ENCODE measurements around the gene P2RX1.

Gene P2RX1

DNA sequence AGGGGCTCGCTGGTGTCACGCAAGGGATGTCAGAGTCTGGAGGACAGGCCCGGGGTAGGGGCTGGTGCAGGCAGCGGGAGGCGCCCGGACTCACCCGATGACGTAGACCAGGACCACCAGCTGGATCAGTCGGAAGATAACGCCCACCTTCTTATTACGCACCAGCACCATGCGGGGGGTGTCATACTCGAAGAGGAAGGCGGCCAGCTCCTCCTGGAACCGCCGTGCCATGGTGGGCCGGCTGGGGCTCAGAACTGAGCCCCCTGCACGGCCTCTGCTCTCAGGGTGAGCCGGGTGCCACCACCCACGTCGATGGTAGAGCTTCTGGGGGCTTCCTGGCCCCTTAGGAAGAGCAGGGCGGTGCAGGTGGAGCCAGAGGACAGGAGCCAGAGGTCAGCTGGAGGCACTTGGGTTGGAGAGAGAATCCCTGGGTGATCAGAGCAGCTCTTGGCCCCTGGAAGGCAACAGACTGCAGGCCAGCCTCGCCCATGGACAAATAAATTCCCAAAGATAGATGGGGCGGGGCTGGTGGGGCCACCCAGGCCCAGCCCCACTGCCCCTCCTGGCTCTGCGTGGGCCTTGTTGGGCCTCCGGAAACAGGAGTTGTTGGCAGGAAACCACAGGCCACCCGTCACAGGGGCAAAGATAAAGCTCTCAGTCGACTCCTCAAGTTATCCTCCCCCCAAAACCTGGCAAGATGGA is at the start of gene P2RX1:
P2RX1 (minus strand) TSS at position 471 of the 702 bp plus-strand sequence; CDS start at position 231, 240 bp downstream.
- no peak for FAIRE-seq

DNA sequence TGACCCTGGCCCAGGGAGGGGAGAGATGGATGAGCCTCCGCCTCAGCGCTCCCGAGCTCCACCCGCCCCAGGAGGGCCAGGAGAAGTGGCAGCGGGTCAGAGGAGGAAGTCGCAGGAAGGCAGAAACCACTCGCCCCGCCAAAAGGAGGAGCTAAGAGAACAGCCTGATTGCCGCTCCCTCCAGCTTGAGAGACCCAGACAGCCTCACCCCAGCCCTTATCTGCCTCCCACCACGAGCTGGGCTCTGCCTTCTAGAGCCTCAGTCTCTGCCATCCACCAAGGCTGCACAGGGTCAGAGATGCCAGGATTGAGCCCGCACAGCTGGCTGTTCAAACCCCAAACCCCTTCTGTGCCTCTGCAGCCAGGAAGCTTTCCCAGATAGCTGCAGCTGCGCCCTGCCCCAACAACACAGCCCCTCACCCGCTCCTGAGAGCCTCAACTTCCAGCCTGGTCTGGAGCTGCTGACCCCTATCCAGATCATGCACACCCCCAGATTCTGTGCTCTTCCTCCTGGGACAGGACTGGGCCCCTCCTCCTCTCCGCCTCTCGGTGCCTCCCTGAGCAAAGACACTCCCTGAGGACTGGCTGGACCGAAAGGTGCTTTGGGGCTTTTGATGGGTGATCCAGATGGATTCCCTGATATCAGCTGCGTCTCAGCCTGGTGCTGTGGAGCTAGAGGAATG is 49.0 kb upstream of the P2RX1 start:
- FAIRE-seq: no peak

- FAIRE-seq: no peak
These were observed 48.2 kb upstream of the P2RX1 start, which contains the start of gene ATP2A3 for GRCh38 chr17:3964203-3965117. ATP2A3 (minus strand) TSS chr17:3964437; CDS start chr17:3964291, 146 bp downstream.

DNA sequence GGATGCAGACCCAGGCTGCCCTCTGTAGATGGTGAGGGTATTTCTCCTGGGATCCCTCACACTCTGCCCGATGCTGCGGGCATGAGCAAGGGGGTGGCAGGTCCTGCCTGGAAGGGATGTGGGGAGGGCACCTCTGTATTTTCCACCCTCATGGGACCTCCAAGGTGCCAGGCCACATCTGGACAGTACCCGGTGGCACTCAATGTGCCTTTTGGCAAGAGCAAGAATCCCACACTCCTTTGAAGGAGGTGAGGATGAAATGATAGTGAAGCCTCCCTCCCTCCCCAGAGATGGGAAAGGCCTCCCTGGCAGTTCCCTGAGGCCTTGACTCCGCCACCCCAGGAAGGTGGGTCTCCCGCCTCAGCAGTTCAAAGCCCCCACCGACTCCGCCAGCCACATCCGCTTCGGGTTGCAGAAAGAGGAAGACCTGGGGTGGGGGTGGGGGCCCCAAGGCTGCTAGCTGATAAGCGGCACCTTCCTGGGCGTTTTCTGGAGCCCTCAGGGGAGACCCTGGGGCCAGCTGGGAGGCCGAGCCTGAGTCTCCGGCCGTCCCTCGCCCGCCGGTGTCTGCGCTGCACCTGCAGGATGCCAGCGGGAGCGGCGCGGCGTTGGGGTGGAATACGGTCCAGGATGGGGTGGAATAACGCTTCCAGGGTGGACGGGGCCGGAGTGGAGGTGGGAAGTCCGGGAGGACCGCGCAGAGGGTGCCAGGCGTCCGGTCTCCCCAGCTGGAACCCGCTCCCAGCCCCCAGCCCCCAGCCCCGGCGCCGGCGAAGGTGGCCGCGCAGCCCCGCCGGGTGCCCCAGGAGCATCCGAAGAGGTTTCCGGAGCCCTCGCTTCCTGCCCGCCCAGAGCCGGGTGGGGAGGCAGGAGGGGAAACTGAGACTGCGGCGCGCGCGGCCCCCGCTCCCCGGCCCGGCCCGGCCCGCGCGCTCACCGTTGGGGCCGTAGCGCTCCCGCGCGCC is 47.3 kb upstream of the P2RX1 start:
- FAIRE-seq: no peak

DNA sequence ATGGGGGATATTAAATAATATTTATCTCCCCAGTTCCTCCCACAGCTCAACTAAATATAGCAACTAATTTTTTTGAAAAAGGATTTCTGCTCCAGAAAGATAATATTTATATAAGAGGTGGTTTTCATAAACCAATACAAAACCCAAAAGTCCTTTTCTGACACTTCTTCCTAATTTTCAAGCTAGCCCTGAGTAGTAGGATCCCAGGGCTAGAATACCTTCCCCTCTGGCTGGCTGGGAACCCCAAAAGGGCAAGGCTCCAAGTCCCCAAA is 46.6 kb upstream of the P2RX1 start:
- no peak for FAIRE-seq

DNA sequence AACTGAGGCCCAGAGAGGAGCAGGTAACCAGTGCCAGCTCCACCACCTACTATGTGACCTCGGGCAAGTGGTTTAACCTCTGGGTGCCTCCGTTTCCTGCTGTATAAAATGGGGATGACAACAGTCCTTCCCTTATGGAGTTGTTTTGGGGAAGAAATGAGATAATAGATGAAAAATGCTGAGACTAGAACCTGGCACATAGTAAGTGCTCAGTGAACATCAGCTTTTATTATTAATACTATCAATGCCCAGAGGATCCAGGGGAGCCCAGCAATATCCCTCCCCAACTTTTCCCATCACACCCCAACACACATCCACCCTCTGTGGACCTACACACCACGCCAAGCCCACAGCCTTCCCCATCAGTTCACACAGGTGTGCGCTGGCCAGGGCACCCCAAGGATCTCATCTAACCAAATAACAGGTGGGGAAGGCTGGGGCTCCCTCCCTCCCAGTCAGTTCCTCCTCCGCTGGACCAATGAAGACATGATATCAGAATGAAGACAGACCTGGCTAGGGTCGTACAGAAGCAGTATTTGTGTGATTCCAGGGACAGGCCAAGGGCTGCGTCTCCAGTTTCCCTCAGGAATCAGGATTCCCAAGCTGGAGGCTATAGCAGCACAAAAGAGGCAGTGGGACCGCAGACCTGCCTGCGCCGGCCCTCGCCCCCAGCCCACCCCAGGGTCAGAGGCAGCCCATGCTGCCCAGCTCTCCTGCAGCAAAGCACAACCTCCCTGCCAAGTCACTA is 46.1 kb upstream of the P2RX1 start:
- FAIRE-seq: no peak

- no peak for FAIRE-seq
These were observed 45.3 kb upstream of the P2RX1 start for GRCh38 chr17:3961564-3962047.

- FAIRE-seq: no peak
These were observed 44.5 kb upstream of the P2RX1 start for GRCh38 chr17:3960764-3961163.

DNA sequence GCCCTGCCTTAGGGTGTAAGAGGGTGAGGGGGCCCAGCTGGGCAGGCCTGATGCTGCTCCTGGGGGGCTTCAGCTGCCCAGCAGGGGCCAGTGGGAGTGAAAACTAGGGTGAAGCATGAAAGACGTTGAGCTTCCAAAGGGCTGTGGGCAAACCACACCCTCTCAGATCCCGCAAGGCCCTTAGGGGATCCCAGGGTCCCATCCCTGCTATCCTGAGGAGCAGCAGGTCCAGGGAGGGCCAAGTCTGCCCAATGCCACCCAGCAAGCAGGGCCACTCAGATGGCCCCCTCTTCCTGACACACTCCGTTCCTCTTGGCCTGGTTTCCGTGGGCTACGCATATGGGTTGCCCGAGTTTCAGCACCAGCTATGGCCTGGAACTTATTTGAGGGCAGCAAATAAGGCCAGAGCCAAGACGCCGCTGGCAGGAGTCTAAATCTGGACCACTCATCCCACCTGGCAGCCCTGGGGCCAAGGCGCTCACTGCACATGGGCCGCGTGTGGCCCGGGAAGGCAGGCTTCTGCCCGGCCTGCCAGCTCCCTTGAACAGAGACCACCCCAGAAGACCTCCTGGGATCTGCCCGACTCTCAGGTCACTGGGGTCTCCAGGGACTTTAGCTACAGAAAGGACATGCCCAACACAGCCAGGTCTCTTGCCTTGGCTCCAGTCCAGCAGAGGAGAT is 43.8 kb upstream of the P2RX1 start:
- FAIRE-seq: no peak

GRCh38 chr17:3959295-3959899 is 43.1 kb upstream of the P2RX1 start:
- FAIRE-seq: no peak

DNA sequence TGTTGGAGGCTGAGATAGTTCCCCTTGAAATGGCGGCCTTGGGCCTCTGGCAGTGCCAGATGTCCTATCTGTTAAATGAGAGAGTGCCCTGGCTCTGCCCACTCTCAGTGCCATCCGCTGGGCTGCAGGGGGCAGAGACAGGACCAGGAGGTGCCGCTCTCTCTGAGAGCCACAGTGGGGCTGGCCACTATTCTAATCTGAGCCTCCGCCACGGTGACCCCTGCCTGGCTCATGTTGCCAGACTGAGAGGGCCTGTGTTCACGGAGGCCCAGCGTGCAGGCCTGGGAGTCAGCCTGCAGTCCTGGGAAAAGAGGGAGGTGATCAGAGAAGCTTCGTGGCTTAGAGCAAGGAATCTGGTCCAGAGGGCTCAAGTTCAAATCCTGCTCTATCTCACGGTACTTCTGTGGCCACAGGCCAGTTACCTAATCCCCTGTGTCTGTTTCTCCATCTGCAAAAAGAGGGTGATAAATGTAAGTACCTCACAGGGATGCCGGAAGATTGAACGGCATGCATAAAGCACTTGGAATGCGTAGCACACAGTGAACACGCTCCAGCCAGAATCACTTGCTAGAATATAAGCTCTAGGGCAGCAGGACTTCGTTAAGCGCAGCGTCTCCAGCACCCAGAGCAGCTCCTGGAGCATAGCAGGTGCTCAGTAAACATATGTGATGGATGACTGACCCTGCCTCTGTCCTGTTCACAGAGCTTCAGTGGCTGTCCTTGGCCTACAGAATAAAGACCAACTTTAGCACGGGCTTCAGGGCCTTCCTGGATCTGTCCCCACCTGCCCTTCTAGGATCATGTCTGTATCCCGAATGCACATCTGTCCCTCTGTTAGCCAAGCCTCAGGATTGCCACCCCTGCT is 41.7 kb upstream of the P2RX1 start:
- FAIRE-seq: no peak

DNA sequence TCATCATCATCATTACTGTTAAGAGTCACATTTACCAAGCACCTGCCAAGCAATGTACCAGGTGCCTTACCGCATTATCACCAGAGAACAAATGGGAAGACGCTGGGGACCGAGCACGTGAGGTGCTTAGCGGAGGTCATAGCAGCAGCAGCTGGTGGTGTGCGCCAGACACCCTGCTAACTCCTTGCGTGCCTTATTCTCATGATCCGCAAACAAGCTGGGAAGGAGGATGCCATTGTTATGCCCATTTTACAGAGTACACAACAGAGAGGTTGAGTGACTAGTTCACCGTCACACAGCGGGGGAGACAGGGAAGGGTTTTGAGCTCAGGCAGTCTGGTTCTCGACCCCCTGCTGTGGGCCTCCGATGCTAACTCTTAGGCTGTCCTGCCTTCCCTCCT is 40.7 kb upstream of the P2RX1 start:
- no peak for FAIRE-seq

- no peak for FAIRE-seq
These were observed 40.2 kb upstream of the P2RX1 start for GRCh38 chr17:3956327-3956957.

DNA sequence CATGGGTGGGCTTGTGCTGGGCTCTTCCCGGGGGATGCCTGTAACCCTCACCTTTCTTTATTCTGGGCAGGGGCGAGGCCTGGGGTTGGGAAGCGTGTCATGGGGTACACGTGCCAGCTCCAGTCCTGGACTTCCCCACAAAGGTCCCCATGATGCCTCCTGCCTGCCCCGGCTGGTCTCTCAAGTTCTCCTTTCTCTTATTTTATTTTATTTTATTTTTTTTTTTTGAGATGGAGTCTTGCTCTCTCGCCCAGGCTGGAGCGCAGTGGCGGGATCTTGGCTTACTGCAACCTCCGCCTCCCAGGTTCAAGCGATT is 39.4 kb upstream of the P2RX1 start:
- FAIRE-seq: no peak

DNA sequence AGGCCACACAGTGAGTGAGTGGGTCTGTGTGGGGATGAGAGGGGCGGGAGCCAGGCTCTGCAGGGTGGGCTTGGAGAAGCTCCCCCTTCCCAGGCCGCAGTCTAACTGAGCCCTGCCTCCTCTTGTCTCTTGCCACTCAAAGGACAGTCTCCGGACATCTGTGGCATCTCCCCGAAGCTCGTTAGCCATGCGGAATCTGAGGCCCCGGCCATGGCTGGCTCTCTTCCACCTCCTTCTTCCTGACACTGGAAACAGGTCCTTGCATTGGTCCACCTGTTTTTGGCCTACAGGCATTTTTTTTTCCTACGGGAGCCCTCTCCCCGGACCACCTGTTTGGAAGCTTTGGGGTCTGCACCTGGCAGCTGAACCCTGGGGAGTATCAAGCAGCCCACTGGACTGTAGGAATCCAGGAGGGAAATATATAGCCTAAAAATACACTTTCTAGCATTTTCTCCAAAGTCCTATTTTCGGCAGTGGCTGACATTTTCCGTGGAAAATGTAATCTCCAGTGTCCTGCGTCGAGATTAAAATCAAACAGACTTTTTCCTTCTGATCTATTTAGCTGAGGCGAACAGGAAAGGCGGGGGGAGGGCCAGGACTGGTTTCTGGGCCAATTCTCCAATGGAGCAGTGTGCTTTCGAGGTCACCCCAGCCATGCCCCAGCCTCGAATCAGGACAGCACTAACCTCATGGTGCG is 38.9 kb upstream of the P2RX1 start:
- FAIRE-seq: no peak

DNA sequence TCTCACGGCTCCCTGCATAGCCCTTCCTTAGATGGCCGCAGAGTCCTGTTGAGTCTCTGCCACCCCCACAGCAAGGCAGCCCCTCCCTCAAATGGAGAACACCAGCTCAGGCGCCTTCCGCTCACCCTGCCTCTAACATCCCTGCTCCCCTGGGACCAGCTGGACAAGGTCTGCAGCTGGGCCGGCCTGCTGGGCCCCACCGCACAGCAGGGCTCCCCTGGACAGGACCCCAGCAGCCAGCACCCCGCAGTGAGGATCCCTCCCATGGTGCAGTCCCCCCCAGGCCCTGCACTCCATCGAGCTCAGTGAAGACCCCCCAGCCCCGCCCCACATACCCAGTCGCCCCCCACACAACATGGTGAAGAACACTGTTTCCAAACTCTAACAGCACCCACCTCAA is 37.8 kb upstream of the P2RX1 start:
- no peak for FAIRE-seq

DNA sequence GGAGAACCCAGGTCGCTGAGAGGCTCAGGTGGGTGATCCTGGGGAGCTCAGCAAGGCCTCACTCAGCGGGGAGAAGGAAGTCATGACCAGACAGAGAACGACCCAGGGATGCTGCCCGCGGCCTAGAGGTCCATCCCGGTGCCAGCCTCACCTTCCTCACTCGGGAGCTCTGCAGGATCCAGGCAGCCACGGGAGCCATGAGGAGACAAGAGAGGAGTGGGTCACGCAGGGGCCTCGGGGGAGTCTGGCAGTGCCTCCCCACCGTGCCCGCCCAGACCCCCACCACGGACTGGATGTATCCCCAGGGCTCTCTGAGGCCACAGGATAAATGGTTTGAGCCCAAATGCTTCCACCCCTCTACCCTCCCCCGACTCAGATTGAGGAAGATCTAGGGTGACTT is 37.3 kb upstream of the P2RX1 start:
- no peak for FAIRE-seq

DNA sequence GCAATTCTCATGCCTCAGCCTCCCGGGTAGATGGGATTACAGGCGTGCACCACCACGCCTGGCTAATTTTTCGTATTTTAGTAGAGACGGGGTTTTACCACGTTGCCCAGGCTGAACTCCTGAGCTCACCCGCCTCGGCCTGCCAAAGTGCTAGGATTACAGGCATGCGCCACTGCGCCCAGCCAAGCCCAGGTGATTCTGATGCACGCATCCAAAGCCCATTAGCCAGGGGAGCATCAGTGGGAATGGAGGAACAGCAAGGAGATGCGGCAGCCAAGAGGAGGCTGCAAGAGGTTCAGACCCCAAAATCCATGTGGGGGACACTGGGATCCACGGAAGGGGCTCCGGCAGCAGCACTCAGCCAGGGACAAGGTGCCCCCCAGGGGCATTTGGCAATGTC is 35.9 kb upstream of the P2RX1 start:
- FAIRE-seq: no peak

DNA sequence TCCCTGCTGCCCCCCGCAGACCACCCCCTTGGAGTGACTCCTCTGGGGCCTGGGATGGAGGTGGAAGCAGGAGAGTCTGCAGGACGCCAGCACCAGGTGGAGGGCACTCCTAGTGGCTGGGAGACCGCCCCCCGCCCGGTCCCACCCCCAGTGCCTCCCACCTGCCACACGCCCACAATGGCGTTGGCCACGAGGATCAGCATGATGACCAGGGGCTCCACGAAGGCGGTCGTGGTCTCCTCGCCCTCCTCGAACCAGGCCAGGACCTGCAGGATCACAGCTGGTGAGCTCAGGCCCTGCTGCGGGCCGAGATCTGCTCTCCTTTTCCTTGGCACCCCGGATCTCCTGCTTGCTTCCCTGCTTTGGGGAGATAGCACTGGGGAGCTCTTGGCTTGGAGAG is 35.2 kb upstream of the P2RX1 start:
- no peak for FAIRE-seq
